Right lobe of liver (tissue), 4 donors: ENCODE measurements around the gene PGAP6.

ENCODE experiments used
- POLR2A ChIP-seq: fragments of 450-650 bp; IDR thresholded peaks from one replicate; pipeline ENCODE4 v1.6.1; 2017; ENCODE audit warnings: antibody characterized with exemption, mild to moderate bottlenecking
- TF ChIP-seq, protein P1 (sequence below), 4 donors: fragments of 200-600 bp in 3 of 4; fragments of 450-650 bp in 1 of 4; IDR thresholded peaks; one replicate each; pipeline versions ENCODE4 v1.5.1 to v1.8.0; 2016 to 2022; ENCODE audit warnings: antibody characterized with exemption in 4 of 4, mild to moderate bottlenecking in 2 of 4
- donor health status: DM: no; HTN: no; CAD: no.
- donor health status: DM: no; HTN: no; CAD: no.
- donor health status: DM: no; HTN: yes; CAD: no.

DNA sequence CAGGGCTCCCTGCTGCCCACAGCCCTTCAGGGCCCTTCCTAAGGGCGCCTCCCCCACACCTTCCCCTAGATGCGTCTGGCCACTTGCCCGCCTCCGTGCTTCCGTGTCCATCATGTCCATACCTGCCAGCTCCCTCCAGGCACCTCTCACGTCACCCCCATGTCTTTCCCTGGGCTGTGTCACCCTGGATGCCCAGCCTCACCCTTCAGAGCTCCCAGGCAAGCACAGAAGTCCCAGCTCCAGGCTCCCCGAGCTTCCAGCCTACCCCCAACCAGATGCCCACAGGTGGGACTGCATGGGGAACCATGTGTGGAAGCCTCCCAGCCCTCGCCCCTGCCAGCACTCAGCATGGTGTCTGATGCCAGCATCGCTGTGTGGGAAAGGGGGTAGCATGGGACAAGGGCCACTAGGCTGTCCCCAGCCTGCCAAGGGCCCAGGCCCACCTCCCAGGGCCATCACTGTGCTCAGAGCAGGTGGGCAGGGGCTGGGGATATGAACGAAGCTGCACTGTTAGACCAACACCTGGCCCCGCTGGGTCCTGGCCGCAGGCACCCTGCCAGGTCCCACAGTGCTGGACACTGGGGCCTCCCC is 27.4 kb downstream of the PGAP6 start:
- TF ChIP-seq, protein P1, sequence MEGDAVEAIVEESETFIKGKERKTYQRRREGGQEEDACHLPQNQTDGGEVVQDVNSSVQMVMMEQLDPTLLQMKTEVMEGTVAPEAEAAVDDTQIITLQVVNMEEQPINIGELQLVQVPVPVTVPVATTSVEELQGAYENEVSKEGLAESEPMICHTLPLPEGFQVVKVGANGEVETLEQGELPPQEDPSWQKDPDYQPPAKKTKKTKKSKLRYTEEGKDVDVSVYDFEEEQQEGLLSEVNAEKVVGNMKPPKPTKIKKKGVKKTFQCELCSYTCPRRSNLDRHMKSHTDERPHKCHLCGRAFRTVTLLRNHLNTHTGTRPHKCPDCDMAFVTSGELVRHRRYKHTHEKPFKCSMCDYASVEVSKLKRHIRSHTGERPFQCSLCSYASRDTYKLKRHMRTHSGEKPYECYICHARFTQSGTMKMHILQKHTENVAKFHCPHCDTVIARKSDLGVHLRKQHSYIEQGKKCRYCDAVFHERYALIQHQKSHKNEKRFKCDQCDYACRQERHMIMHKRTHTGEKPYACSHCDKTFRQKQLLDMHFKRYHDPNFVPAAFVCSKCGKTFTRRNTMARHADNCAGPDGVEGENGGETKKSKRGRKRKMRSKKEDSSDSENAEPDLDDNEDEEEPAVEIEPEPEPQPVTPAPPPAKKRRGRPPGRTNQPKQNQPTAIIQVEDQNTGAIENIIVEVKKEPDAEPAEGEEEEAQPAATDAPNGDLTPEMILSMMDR (IDR thresholded peaks at IDR 0.05) = no peak
- TF ChIP-seq POLR2A = no peak
